HepG2 (cell line): ENCODE measurements around the gene PCSK6. TPM values are rescaled to one million over a fixed set of nuclear protein-coding genes. Genes with fewer than 3 reads are reported as not detected.
A peak's percentile ranks its signal among the peaks of the same experiment; 100 is the strongest.

ENCODE experiments used
- ATRX ChIP-seq: sonication (generic); formaldehyde crosslinking; IDR thresholded peaks from 2 replicates; pipeline ENCODE4 v1.4.0; 2020; ENCODE audit warnings: missing genetic modification reagents, borderline replicate concordance
- CAMTA2 ChIP-seq: sonication (generic); formaldehyde crosslinking; IDR thresholded peaks from 2 replicates; pipeline ENCODE4 v1.4.0; 2020; ENCODE audit warnings: mild to moderate bottlenecking, missing genetic modification reagents, borderline replicate concordance
- E2F5 ChIP-seq: sonication (generic); formaldehyde crosslinking; conservative IDR thresholded peaks from 2 replicates; pipeline ENCODE4 v1.4.0; 2020; ENCODE audit warnings: missing genetic modification reagents
- ELK4 ChIP-seq: sonication (generic); formaldehyde crosslinking; IDR thresholded peaks from 2 replicates; pipeline ENCODE4 v1.9.0; 2021; ENCODE audit warnings: missing genetic modification reagents, borderline replicate concordance
- ETV6 ChIP-seq: sonication (generic); formaldehyde crosslinking; conservative IDR thresholded peaks from 2 replicates; pipeline ENCODE4 v1.4.0; 2020; ENCODE audit warnings: missing genetic modification reagents
- FOXK1 ChIP-seq: sonication (generic); formaldehyde crosslinking; IDR thresholded peaks from 2 replicates; pipeline ENCODE4 v1.4.0; 2020; ENCODE audit warnings: low read depth, missing genetic modification reagents, borderline replicate concordance
- SNRNP70 ChIP-seq: fragments of 200-400 bp; formaldehyde crosslinking; IDR thresholded peaks from 2 replicates; pipeline ENCODE4 v1.6.1; 2017; ENCODE audit warnings: mild to moderate bottlenecking, low read depth, low read length, moderate library complexity
- SRSF1 ChIP-seq: fragments of 200-400 bp; formaldehyde crosslinking; optimal IDR thresholded peaks from 2 replicates; pipeline ENCODE3; 2017; ENCODE audit warnings: mild to moderate bottlenecking, low read depth, low read length, moderate library complexity
- TAF1 ChIP-seq: sonication (generic); formaldehyde crosslinking; IDR thresholded peaks from 2 replicates; pipeline ENCODE4 v1.4.0; 2020; ENCODE audit warnings: missing genetic modification reagents
- TOE1 ChIP-seq: sonication (generic); formaldehyde crosslinking; IDR thresholded peaks from 2 replicates; pipeline ENCODE4 v1.4.0; 2020; ENCODE audit warnings: mild to moderate bottlenecking, missing genetic modification reagents
- ZFY ChIP-seq: sonication (generic); formaldehyde crosslinking; IDR thresholded peaks from 2 replicates; pipeline ENCODE4 v1.4.0; 2020; ENCODE audit warnings: missing genetic modification reagents
- ZNF280B ChIP-seq: sonication (generic); formaldehyde crosslinking; IDR thresholded peaks from 2 replicates; pipeline ENCODE4 v1.5.0; 2020; ENCODE audit warnings: missing genetic modification reagents, mild to moderate bottlenecking, borderline replicate concordance
- ZNF501 ChIP-seq: sonication (generic); formaldehyde crosslinking; IDR thresholded peaks from 2 replicates; pipeline ENCODE4 v1.5.1; 2020; ENCODE audit warnings: mild to moderate bottlenecking, moderate library complexity, missing genetic modification reagents
- ZNF513 ChIP-seq: sonication (generic); formaldehyde crosslinking; conservative IDR thresholded peaks from 2 replicates; pipeline ENCODE4 v1.5.0; 2020; ENCODE audit warnings: missing genetic modification reagents
- ZNF772 ChIP-seq: sonication (generic); formaldehyde crosslinking; IDR thresholded peaks from 2 replicates; pipeline ENCODE4 v1.5.0; 2020; ENCODE audit warnings: mild to moderate bottlenecking, missing genetic modification reagents
- ZNF83 ChIP-seq: sonication (generic); formaldehyde crosslinking; IDR thresholded peaks from 2 replicates; pipeline ENCODE4 v1.4.0; 2020; ENCODE audit warnings: missing genetic modification reagents, mild to moderate bottlenecking, borderline replicate concordance
- ZNF878 ChIP-seq: sonication (generic); formaldehyde crosslinking; IDR thresholded peaks from 2 replicates; pipeline ENCODE4 v1.8.1; 2023; ENCODE audit warnings: mild to moderate bottlenecking, missing genetic modification reagents, moderate library complexity
- polyA plus RNA-seq, 8 experiments: library from polyadenylated mRNA; depleted of rRNA in 3 of 8; stranded (reverse) in 7 of 8; unstranded in 1 of 8; fragments of >200 nt; fragmentation: Illumina TruSeq in 4 of 8; extraction: Trizol in 4 of 8; gene quantifications; 2 replicates each; pipeline versions ENCODE4 v1.2.1 to v1.2.3, GENCODE V29; 2011 to 2016; ENCODE audit warnings: low read depth in 4 of 8, missing spikeins in 1 of 8, mixed read lengths in 1 of 8; ENCODE audit not compliant: insufficient read depth in 1 of 8
- total RNA-seq, 5 experiments: library from RNA; depleted of rRNA; stranded (reverse); fragments of >200 nt; fragmentation: Illumina TruSeq; extraction: Trizol; gene quantifications; 2 replicates each; pipeline ENCODE4 v1.2.3, GENCODE V29; 2016; ENCODE audit warnings: low read depth in 1 of 5
- TF ChIP-seq, protein P1 (sequence below): sonication (generic); formaldehyde crosslinking; IDR thresholded peaks from 2 replicates; pipeline ENCODE4 v1.4.0; 2020; ENCODE audit warnings: low read depth, mild to moderate bottlenecking, missing genetic modification reagents
- TF ChIP-seq, protein P2 (sequence below): sonication (generic); formaldehyde crosslinking; IDR thresholded peaks from 2 replicates; pipeline ENCODE4 v1.5.1; 2020; ENCODE audit warnings: missing genetic modification reagents, mild to moderate bottlenecking, borderline replicate concordance

The PCSK6 gene
- total and polyA plus RNA-seq, 2 of the 13 experiments (the other 11 are each of a cell fraction or from before 2014, with no cell fraction given), result 56.5 to 155 TPM

DNA sequence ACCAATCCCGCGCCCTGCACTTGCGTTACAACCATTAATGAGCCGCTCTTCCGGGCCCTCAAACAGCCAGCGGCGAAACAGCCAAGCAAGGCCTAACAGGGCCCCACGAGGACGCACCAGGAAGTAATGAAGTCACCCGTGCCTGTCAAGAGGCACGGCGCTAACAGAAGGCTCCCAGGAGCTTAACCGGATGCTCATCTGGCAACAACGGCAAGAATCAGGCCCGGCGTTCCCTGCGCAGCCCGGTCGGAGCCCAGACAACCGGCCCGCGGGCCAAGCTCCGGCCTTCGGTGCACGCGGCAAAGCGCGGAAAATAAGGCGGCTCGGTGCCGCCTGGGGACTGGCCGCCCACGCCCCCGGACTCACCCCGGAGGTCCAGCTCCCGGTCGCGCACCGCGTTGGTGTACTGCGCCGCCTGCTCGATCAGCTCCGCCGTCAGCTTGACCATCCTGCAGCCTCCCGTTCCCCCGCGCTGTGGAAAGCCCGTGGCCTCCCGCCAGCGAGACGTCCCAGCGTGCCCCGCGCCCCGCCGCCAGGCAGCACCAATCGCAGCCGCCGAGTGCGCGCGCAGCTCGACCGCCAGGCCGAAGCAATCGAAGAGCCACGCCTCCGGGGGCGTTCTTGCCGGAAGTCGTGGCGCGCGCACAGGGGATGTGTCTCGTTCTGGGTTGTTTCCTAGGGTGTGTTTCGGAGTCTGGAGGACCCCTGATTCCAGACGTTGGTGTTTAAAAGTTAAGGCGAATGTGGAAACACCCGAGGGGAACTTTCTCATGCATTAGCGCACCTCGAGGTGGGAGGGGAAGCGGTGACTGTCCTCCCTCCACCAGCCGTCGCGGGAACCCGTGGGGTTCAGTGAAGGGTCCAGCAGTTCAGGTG is 194.5 kb downstream of the PCSK6 start, which contains the start of gene SNRPA1 (continued):
- TF ChIP-seq SRSF1 (peak; percentile 50), ZFY (CRISPR knock-in tag) (peak; percentile 97), TOE1 (CRISPR knock-in tag) (no peak), TAF1 (peak; percentile 93), ZNF280B (CRISPR knock-in tag) (0 out of 2 replicates have a peak, but pooled peaks have one; percentile 19), ZNF513 (CRISPR knock-in tag) (no peak), ZNF772 (CRISPR knock-in tag) (peak; percentile 68), FOXK1 (CRISPR knock-in tag) (peak; percentile 95; the same call in 1 of the 2 replicates), ZNF501 (CRISPR knock-in tag) (peak; percentile 97), SNRNP70 (no peak), ELK4 (CRISPR knock-in tag) (no peak), ZNF83 (CRISPR knock-in tag) (peak; percentile 54; the same call in 1 of the 2 replicates), E2F5 (CRISPR knock-in tag) (peak; percentile 91), ETV6 (CRISPR knock-in tag) (no peak; the same call in 1 of the 2 replicates), CAMTA2 (peak; percentile 78; the same call in 1 of the 2 replicates), ATRX (CRISPR knock-in tag) (no peak), ZNF878 (CRISPR knock-in tag) (0 out of 2 replicates have a peak, but pooled peaks have one; percentile 26)
- TF ChIP-seq, protein P1, sequence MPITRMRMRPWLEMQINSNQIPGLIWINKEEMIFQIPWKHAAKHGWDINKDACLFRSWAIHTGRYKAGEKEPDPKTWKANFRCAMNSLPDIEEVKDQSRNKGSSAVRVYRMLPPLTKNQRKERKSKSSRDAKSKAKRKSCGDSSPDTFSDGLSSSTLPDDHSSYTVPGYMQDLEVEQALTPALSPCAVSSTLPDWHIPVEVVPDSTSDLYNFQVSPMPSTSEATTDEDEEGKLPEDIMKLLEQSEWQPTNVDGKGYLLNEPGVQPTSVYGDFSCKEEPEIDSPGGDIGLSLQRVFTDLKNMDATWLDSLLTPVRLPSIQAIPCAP (CRISPR knock-in tag), result no peak; the same call in none of the 2 replicates
- TF ChIP-seq, protein P2, sequence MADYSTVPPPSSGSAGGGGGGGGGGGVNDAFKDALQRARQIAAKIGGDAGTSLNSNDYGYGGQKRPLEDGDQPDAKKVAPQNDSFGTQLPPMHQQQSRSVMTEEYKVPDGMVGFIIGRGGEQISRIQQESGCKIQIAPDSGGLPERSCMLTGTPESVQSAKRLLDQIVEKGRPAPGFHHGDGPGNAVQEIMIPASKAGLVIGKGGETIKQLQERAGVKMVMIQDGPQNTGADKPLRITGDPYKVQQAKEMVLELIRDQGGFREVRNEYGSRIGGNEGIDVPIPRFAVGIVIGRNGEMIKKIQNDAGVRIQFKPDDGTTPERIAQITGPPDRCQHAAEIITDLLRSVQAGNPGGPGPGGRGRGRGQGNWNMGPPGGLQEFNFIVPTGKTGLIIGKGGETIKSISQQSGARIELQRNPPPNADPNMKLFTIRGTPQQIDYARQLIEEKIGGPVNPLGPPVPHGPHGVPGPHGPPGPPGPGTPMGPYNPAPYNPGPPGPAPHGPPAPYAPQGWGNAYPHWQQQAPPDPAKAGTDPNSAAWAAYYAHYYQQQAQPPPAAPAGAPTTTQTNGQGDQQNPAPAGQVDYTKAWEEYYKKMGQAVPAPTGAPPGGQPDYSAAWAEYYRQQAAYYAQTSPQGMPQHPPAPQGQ (CRISPR knock-in tag), result no peak
